ENCODE results near the gene HSPB1.
"Not testable (repeated sequence)": the region's sequence is repeated elsewhere in the genome, so short reads cannot be mapped to it uniquely, and the experiment has no call there.

Gene HSPB1

GRCh38 chr7:76329479-76329878 lies 27.0 kb downstream of the HSPB1 start:
- DNase-seq (ENCODE audit: extremely low spot score, insufficient read length, low read depth) (no peak), FAIRE-seq (no peak)

GRCh38 chr7:76330261-76330660 lies 27.8 kb downstream of the HSPB1 start:
- DNase-seq (ENCODE audit: extremely low spot score, insufficient read length, low read depth) (no peak), FAIRE-seq (no peak)

GRCh38 chr7:76330673-76331072 lies 28.2 kb downstream of the HSPB1 start:
- no peak for FAIRE-seq

GRCh38 chr7:76332078-76332477 lies 29.6 kb downstream of the HSPB1 start:
- DNase-seq (ENCODE audit: extremely low spot score, insufficient read length, low read depth): no peak
- FAIRE-seq: no peak

More at GRCh38 chr7:76330673-76331072, 28.2 kb downstream of the HSPB1 start:
- no peak for DNase-seq (ENCODE audit: extremely low spot score, insufficient read length, low read depth)

- FAIRE-seq: no peak
- no peak for DNase-seq (ENCODE audit: extremely low spot score, insufficient read length, low read depth)
Measured at GRCh38 chr7:76333511-76334101, 31.1 kb downstream of the HSPB1 start.

- DNase-seq (ENCODE audit: extremely low spot score, insufficient read length, low read depth) (no peak), FAIRE-seq (no peak)
Measured at GRCh38 chr7:76334320-76334967, 32.0 kb downstream of the HSPB1 start.

- not testable (repeated sequence) for FAIRE-seq; DNase-seq (ENCODE audit: extremely low spot score, insufficient read length, low read depth)
Measured at GRCh38 chr7:76335417-76335816, 32.9 kb downstream of the HSPB1 start.

- DNase-seq (ENCODE audit: extremely low spot score, insufficient read length, low read depth): no peak
- FAIRE-seq: no peak
Measured at GRCh38 chr7:76336094-76336493, 33.6 kb downstream of the HSPB1 start.

GRCh38 chr7:76337147-76337546 lies 34.7 kb downstream of the HSPB1 start:
- DNase-seq (ENCODE audit: extremely low spot score, insufficient read length, low read depth) (no peak), FAIRE-seq (no peak)

- FAIRE-seq: no peak
- no peak for DNase-seq (ENCODE audit: extremely low spot score, insufficient read length, low read depth)
Measured at GRCh38 chr7:76338298-76339084, 36.0 kb downstream of the HSPB1 start.

GRCh38 chr7:76340617-76341131 lies 38.2 kb downstream of the HSPB1 start:
- FAIRE-seq: no peak

GRCh38 chr7:76342222-76342621 lies 39.7 kb downstream of the HSPB1 start:
- FAIRE-seq (no peak), DNase-seq (ENCODE audit: extremely low spot score, insufficient read length, low read depth) (no peak)

More at GRCh38 chr7:76340617-76341131, 38.2 kb downstream of the HSPB1 start:
- DNase-seq (ENCODE audit: extremely low spot score, insufficient read length, low read depth): no peak

GRCh38 chr7:76343294-76343930 lies 40.9 kb downstream of the HSPB1 start:
- FAIRE-seq (no peak), DNase-seq (ENCODE audit: extremely low spot score, insufficient read length, low read depth) (no peak)

- no peak for DNase-seq (ENCODE audit: extremely low spot score, insufficient read length, low read depth)
- no peak for FAIRE-seq
Measured at GRCh38 chr7:76343931-76344321, 41.5 kb downstream of the HSPB1 start.

- FAIRE-seq (no peak), DNase-seq (ENCODE audit: extremely low spot score, insufficient read length, low read depth) (no peak)
Measured at GRCh38 chr7:76346097-76346496, 43.6 kb downstream of the HSPB1 start.

GRCh38 chr7:76346778-76347177 lies 44.3 kb downstream of the HSPB1 start:
- FAIRE-seq (no peak), DNase-seq (ENCODE audit: extremely low spot score, insufficient read length, low read depth) (no peak)

- no peak for DNase-seq (ENCODE audit: extremely low spot score, insufficient read length, low read depth)
- no peak for FAIRE-seq
Measured at GRCh38 chr7:76347710-76348109, 45.2 kb downstream of the HSPB1 start.

- FAIRE-seq (no peak), DNase-seq (ENCODE audit: extremely low spot score, insufficient read length, low read depth) (no peak)
Measured at GRCh38 chr7:76349313-76349885, 46.9 kb downstream of the HSPB1 start.

GRCh38 chr7:76351372-76351771 lies 48.9 kb downstream of the HSPB1 start:
- no peak for FAIRE-seq

GRCh38 chr7:76352193-76352592 lies 49.7 kb downstream of the HSPB1 start:
- FAIRE-seq (no peak), DNase-seq (ENCODE audit: extremely low spot score, insufficient read length, low read depth) (no peak)

More at GRCh38 chr7:76351372-76351771, 48.9 kb downstream of the HSPB1 start:
- DNase-seq (ENCODE audit: extremely low spot score, insufficient read length, low read depth): no peak
